ACC112 (cell line): Measurements from ENCODE around the gene MACROD2.

Experiments
- H2AFZ ChIP-seq: fragments of 200-600 bp; sonication (generic); one replicate; pipeline ENCODE4 v1.6.0; 2017; ENCODE audit warnings: antibody characterized with exemption, low read length; ENCODE audit not compliant: unreplicated experiment
- H3K27ac ChIP-seq: fragments of 200-600 bp; sonication (generic); 2 replicates; pipeline ENCODE4 v1.5.1; 2014; ENCODE audit warnings: low read depth, mild to moderate bottlenecking, antibody characterized with exemption, low read length, moderate library complexity
- H3K27me3 ChIP-seq: fragments of 200-600 bp; sonication (generic); 2 replicates; pipeline ENCODE4 v1.6.1; 2014; ENCODE audit warnings: mild to moderate bottlenecking, antibody characterized with exemption, low read length, moderate library complexity, mixed read lengths; ENCODE audit not compliant: insufficient read depth
- H3K36me3 ChIP-seq: fragments of 200-600 bp; sonication (generic); 2 replicates; pipeline ENCODE4 v1.6.1; 2016; ENCODE audit warnings: mild to moderate bottlenecking, antibody characterized with exemption, low read length, moderate library complexity, mixed read lengths; ENCODE audit not compliant: insufficient read depth
- H3K4me1 ChIP-seq: fragments of 200-600 bp; sonication (generic); one replicate; pipeline ENCODE4 v1.6.1; 2016; ENCODE audit warnings: low read length, mixed read lengths; ENCODE audit not compliant: insufficient read depth, unreplicated experiment, control insufficient read depth
- H3K4me3 ChIP-seq: fragments of 200-600 bp; sonication (generic); 2 replicates; pipeline ENCODE4 v1.5.1; 2014; ENCODE audit warnings: mild to moderate bottlenecking, low read depth, low read length
- H3K79me2 ChIP-seq: fragments of 200-600 bp; sonication (generic); one replicate; pipeline ENCODE4 v1.6.0; 2016; ENCODE audit warnings: low read length; ENCODE audit not compliant: control insufficient read depth, unreplicated experiment, insufficient read depth

MACROD2 gene

GRCh38 chr20:15333170-15333569 is 1337.9 kb downstream of the MACROD2 start:
- H2AFZ ChIP-seq: no peak overlapping the region
- H3K4me1 ChIP-seq: no peaks in the 10 kb centered on the region
- H3K27me3 ChIP-seq: no peaks in the 10 kb centered on the region

GRCh38 chr20:15336011-15336410 is 1340.7 kb downstream of the MACROD2 start:
- Histone ChIP-seq H3K4me3 (no peak overlapping the region), H3K36me3 (no peaks in the 10 kb centered on the region), H3K27me3 (no peaks in the 10 kb centered on the region), H2AFZ (no peak overlapping the region), H3K79me2 (no peaks in the 10 kb centered on the region), H3K27ac (no peak overlapping the region), H3K4me1 (no peaks in the 10 kb centered on the region)

More at GRCh38 chr20:15333170-15333569, 1337.9 kb downstream of the MACROD2 start:
- no peak overlapping the region for H3K27ac ChIP-seq
- no peak overlapping the region for H3K4me3 ChIP-seq
- no peaks in the 10 kb centered on the region for H3K79me2 ChIP-seq
- H3K36me3 ChIP-seq: no peaks in the 10 kb centered on the region

- H3K4me1 ChIP-seq: no peaks in the 10 kb centered on the region
- H3K79me2 ChIP-seq: no peaks in the 10 kb centered on the region
- H3K27ac ChIP-seq: no peak overlapping the region
- no peak overlapping the region for H3K4me3 ChIP-seq
- H2AFZ ChIP-seq: no peak overlapping the region
- H3K27me3 ChIP-seq: no peaks in the 10 kb centered on the region
- H3K36me3 ChIP-seq: no peaks in the 10 kb centered on the region
Measured at GRCh38 chr20:15336536-15336935, 1341.2 kb downstream of the MACROD2 start.

- H2AFZ ChIP-seq: no peak overlapping the region
- no peaks in the 10 kb centered on the region for H3K36me3 ChIP-seq
- no peaks in the 10 kb centered on the region for H3K79me2 ChIP-seq
- no peak overlapping the region for H3K27ac ChIP-seq
- no peak overlapping the region for H3K4me3 ChIP-seq
- no peaks in the 10 kb centered on the region for H3K4me1 ChIP-seq
- H3K27me3 ChIP-seq: no peaks in the 10 kb centered on the region
Measured at GRCh38 chr20:15339264-15339663, 1343.9 kb downstream of the MACROD2 start.

- no peaks in the 10 kb centered on the region for H3K79me2 ChIP-seq
- no peak overlapping the region for H2AFZ ChIP-seq
- no peak overlapping the region for H3K4me3 ChIP-seq
- H3K27ac ChIP-seq: no peak overlapping the region
- no peaks in the 10 kb centered on the region for H3K36me3 ChIP-seq
- H3K27me3 ChIP-seq: no peaks in the 10 kb centered on the region
- H3K4me1 ChIP-seq: no peaks in the 10 kb centered on the region
Measured at GRCh38 chr20:15342991-15343523, 1347.7 kb downstream of the MACROD2 start.

GRCh38 chr20:15345287-15345686 is 1350.0 kb downstream of the MACROD2 start:
- no peak overlapping the region for H3K27ac ChIP-seq
- no peaks in the 10 kb centered on the region for H3K36me3 ChIP-seq
- no peak overlapping the region for H2AFZ ChIP-seq
- H3K4me1 ChIP-seq: no peaks in the 10 kb centered on the region
- H3K4me3 ChIP-seq: no peak overlapping the region
- no peaks in the 10 kb centered on the region for H3K27me3 ChIP-seq
- no peaks in the 10 kb centered on the region for H3K79me2 ChIP-seq

- Histone ChIP-seq H3K36me3 (no peaks in the 10 kb centered on the region), H3K79me2 (no peaks in the 10 kb centered on the region), H3K4me1 (no peaks in the 10 kb centered on the region), H3K27ac (no peak overlapping the region), H3K4me3 (no peak overlapping the region), H2AFZ (no peak overlapping the region), H3K27me3 (no peaks in the 10 kb centered on the region)
Measured at GRCh38 chr20:15346657-15347280, 1351.5 kb downstream of the MACROD2 start.

- H3K4me3 ChIP-seq: no peak overlapping the region
- H3K36me3 ChIP-seq: no peaks in the 10 kb centered on the region
- no peaks in the 10 kb centered on the region for H3K4me1 ChIP-seq
- no peaks in the 10 kb centered on the region for H3K27me3 ChIP-seq
- no peaks in the 10 kb centered on the region for H3K79me2 ChIP-seq
- no peak overlapping the region for H2AFZ ChIP-seq
- no peak overlapping the region for H3K27ac ChIP-seq
Measured at GRCh38 chr20:15359056-15359455, 1363.7 kb downstream of the MACROD2 start.

GRCh38 chr20:15362849-15363248 is 1367.5 kb downstream of the MACROD2 start:
- Histone ChIP-seq H2AFZ (no peak overlapping the region), H3K27me3 (no peaks in the 10 kb centered on the region), H3K4me3 (no peak overlapping the region), H3K36me3 (no peaks in the 10 kb centered on the region), H3K79me2 (no peaks in the 10 kb centered on the region), H3K27ac (no peak overlapping the region), H3K4me1 (no peaks in the 10 kb centered on the region)

GRCh38 chr20:15364781-15365180 is 1369.5 kb downstream of the MACROD2 start:
- Histone ChIP-seq H3K36me3 (no peaks in the 10 kb centered on the region), H3K4me1 (no peaks in the 10 kb centered on the region), H3K27ac (no peak overlapping the region), H2AFZ (no peak overlapping the region), H3K27me3 (no peaks in the 10 kb centered on the region), H3K4me3 (no peak overlapping the region), H3K79me2 (no peaks in the 10 kb centered on the region)

GRCh38 chr20:15370370-15370769 is 1375.1 kb downstream of the MACROD2 start:
- no peaks in the 10 kb centered on the region for H3K36me3 ChIP-seq
- no peak overlapping the region for H3K27ac ChIP-seq
- H2AFZ ChIP-seq: no peak overlapping the region
- H3K4me3 ChIP-seq: no peak overlapping the region
- no peaks in the 10 kb centered on the region for H3K4me1 ChIP-seq
- no peaks in the 10 kb centered on the region for H3K27me3 ChIP-seq
- no peaks in the 10 kb centered on the region for H3K79me2 ChIP-seq
